ENCODE data around the gene OSBPL9.
"Not testable (repeated sequence)": the region's sequence is repeated elsewhere in the genome, so short reads cannot be mapped to it uniquely, and the experiment has no call there.

OSBPL9 gene

DNA sequence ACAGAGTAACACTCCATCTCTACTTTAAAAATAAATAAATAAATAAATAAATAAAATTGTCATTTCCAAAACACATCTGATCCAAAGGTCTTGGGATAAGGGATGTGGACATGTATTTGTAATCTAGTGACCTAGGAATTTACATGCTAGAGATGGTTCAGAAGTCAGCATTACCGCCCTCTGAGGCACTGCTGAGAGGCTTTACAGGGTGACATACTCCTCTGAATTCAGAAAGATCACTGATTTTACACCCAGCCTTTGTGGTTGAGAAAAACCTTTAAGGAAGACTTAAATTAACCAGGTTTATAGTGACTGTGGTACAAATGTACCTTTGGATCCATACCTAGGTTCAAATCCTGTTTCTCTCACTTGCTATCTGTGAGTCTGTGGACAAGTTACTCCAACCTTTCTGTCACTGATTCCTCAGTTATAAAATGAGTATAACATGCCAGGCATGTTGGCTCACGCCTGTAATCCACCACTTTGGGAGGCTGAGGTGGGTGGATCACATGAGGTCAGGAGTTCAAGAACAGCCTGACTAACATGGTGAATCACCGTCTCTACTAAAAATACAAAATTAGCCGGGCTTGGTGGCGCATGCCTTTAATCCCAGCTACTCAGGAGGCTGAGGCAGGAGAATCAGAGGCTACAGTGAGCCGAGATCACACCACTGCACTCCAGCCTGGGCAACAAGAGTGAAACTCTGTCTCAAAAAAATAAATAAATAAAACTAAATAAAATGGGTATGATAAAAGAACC lies 20.1 kb downstream of the OSBPL9 start:
- no peak for DNase-seq (ENCODE audit: low read depth in 2 of 2)

DNA sequence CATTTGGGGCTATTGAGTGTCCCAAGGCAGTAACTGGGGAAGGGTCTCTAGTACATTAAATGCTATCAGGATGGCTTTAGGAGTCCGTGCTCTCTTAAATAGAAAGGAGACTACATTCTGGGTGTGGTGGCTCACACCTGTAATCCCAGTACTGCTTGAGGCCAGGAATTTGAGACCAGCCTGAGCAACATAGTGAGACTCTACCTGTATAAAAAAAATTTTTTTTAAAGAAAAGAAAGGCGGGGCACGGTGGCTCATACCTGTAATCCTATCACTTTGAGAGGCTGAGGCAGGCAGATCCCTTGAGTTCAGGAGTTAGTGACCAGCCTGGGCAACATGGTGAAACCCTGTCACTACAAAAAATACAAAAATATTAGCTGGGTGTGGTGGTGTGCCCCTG lies 21.5 kb downstream of the OSBPL9 start:
- no peak for DNase-seq (ENCODE audit: low read depth in 2 of 2)

- DNase-seq (ENCODE audit: low read depth in 2 of 2): no peak
Measured at GRCh38 chr1:51639694-51640093, 22.8 kb downstream of the OSBPL9 start.

GRCh38 chr1:51641096-51641495 lies 24.2 kb downstream of the OSBPL9 start:
- DNase-seq (ENCODE audit: low read depth in 2 of 2): no peak

- DNase-seq (ENCODE audit: low read depth in 2 of 2): no peak
Measured at GRCh38 chr1:51642739-51643142, 25.8 kb downstream of the OSBPL9 start.

GRCh38 chr1:51643362-51643761 lies 26.5 kb downstream of the OSBPL9 start:
- DNase-seq (ENCODE audit: low read depth in 2 of 2): no peak

DNA sequence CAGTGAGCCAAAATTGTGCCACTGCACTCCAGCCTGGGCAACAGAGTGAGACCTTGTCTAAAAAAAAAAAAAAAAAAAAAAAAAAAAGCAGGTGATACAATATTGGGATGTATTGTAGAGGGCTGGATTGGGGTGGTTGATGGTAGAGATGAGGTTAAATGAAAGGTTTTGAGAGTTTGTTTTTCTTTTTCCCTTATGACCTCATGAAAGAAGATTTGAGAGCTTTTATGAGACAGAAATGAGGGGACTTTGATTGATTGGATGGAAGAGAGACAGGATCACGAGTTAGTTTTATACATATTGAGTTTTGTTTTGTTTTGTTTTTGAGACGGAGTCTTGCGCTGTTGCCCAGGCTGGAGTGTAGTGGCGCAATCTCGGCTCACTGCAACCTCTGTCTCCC lies 27.1 kb downstream of the OSBPL9 start:
- no peak for DNase-seq (ENCODE audit: low read depth in 2 of 2)

GRCh38 chr1:51644533-51645197 lies 27.8 kb downstream of the OSBPL9 start:
- no peak for DNase-seq (ENCODE audit: low read depth in 2 of 2)

- not testable (repeated sequence) for DNase-seq (ENCODE audit: low read depth in 2 of 2)
Measured at GRCh38 chr1:51646592-51646991, 29.7 kb downstream of the OSBPL9 start.

GRCh38 chr1:51648180-51649109 lies 31.6 kb downstream of the OSBPL9 start:
- no peak for DNase-seq (ENCODE audit: low read depth in 2 of 2)

GRCh38 chr1:51649593-51650091 lies 32.8 kb downstream of the OSBPL9 start:
- no peak for DNase-seq (ENCODE audit: low read depth in 2 of 2)

- DNase-seq (ENCODE audit: low read depth in 2 of 2): no peak
Measured at GRCh38 chr1:51650198-51650597, 33.3 kb downstream of the OSBPL9 start.

GRCh38 chr1:51651552-51651942 lies 34.7 kb downstream of the OSBPL9 start:
- DNase-seq (ENCODE audit: low read depth in 2 of 2): no peak

- no peak for DNase-seq (ENCODE audit: low read depth in 2 of 2)
Measured at GRCh38 chr1:51652599-51652998, 35.7 kb downstream of the OSBPL9 start.

DNA sequence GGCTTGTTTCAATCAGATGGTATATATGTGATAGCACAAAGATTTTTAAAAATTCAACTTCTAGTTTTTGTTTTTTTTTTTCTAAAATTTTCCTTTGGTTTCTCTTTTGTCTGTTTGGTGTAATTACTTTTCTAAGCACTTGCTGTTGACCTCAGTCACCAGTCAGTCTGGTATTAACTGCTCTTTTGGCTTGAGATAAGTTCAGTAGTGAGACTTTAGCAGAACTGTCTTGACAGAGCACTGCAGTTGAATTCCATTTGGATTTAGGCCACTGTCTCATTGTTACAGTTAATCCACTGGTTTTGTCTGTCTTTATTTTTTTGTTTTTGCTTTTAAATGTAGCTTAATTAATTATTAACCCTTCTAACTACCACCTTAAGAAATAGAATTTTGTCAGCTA lies 36.2 kb downstream of the OSBPL9 start:
- no peak for DNase-seq (ENCODE audit: low read depth in 2 of 2)

DNA sequence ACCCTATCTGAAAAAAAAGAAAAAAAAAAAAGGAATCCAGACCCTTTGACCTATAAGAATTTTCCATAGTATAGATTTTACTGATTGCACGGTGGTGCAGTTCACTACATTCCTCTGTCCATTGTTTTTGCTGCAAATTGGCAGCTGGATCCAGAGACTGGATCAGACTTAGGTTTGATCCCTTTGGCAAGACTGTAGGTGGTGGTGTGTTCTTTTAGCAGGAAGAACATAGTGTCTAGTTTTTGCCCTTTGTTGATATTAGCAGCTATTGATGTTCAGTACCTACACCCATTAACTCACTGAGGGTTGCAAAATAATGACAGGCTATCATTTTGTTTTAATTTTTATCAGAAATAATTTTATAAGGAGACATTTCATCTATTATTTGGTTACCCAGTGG lies 37.1 kb downstream of the OSBPL9 start:
- DNase-seq (ENCODE audit: low read depth in 2 of 2): no peak

GRCh38 chr1:51656374-51656773 lies 39.5 kb downstream of the OSBPL9 start:
- no peak for DNase-seq (ENCODE audit: low read depth in 2 of 2)

DNA sequence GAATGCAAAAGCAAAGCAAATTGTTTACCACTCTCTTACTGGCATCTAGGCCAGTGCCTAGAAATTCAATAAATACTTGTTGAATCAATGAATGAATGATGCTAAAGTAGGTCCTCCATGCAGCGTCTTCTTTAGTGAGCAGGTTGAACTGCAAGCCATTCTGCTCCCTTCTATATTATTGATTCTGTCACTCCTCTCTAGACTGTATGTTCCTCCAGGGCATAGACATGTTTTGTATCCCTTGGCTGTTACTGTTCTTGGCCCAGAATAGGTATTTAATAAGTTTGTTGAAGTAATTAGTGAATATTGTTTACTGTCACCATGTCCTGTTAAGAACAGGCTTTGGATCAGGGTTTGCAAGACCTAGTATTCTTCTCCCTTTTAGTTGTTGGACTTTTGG lies 43.7 kb downstream of the OSBPL9 start:
- DNase-seq (ENCODE audit: low read depth in 2 of 2): no peak

- no peak for DNase-seq (ENCODE audit: low read depth in 2 of 2)
Measured at GRCh38 chr1:51661081-51661518, 44.2 kb downstream of the OSBPL9 start.

- DNase-seq (ENCODE audit: low read depth in 2 of 2): no peak
Measured at GRCh38 chr1:51663105-51663504, 46.2 kb downstream of the OSBPL9 start.

DNA sequence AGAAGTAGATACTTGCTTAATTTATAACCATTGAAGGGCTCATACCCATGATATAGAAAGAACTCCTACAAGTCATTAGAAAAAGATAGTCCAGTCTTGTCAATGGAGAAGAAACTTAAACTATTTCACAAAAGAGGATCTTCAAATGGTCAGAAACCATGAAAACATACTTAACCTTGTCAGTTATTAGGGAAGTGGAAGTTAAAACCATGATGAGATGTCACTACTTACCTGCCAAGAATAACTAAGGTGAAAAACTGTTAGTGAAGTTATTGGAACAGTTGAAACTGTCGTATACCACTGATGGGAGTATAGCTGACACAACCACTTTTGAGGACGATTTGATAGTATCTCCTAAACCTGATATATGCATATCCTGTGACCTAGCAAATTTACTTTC lies 46.8 kb downstream of the OSBPL9 start:
- DNase-seq (ENCODE audit: low read depth in 2 of 2): no peak
